Colon (tissue), 2 donors: ENCODE results near the gene NETO1.
A peak's percentile ranks its signal among the peaks of the same experiment; 100 is the strongest.

Source experiments
- FAIRE-seq: peaks from 2 replicates; lab custom pipeline; 2012; peaks lifted over from hg19 to GRCh38; lab: Jason Lieb, UNC
- donor health status: control.
- donor health status: control.

NETO1 gene

DNA sequence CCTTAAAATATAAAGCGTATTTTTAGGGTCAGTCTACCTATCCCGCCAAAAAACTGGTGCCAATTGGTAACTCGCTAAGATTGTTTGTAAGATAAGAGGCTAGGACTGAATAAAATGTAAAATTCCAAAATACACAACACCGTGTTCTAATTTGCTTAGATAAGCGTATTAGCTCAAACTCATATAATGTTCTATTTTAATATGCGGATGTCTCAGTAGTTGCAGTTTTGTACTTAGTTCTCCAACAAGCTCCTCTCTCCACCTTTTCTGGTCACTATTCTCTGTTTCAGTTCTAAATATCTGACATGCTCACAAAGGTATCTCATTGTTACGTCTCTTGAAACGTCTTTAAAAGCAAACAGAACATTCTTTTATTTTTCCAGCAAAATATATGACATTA is 24.0 kb downstream of the NETO1 start:
- no peak for FAIRE-seq

DNA sequence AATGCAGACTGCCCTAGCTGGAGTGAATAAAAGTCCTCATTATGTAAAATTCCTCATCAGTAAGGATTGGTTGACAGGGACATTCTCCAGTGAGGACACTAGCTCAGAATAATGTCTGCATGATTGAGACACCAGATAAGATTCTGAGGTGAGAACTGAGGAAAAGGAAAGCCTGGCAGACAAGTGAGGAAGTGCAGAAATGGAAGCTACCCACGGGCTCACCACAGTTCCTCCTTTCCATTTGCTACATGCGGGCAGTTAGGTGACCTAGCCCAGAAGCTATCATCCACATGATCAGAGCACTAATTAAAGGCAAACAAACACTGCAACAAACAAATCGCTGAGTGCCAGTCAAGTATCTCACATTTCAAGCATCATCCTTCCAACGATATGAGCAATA is 27.7 kb downstream of the NETO1 start:
- no peak for FAIRE-seq

DNA sequence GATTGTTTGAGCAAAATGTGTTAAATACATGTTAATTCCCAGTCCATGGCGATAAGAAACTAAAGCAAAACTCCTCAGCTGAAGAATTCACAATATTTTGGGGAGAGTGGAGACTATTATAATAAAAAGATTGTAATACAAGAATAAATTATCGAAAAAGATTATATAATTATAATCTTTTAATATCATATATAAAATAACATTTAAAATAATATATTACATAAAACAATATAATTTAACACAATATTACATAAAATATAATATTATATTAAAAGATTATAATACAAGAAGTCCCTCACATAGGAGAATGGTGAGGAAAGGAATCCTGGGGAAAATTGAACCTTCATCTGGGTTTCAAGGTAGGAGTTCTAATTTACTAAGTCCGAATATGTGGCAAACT is 33.1 kb downstream of the NETO1 start:
- peak; percentile 70 for FAIRE-seq

DNA sequence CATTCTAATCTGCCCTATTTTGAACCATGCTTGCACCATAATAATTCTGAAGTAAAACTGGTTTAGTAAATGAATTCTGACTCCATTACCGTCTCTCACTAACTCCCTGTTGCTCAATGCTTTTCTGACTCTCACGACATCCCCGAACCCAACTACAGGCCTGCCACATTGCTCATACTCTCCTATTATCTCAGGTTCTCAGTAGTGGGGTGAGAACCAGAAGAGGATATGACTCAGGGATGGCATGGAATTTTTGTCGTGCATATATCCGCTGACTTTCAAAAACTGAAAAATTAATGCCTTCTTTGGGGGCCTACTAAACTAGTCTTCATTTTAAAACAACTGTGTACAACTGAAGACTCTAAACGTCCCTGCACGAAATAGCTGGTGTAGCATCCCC is 34.3 kb downstream of the NETO1 start:
- FAIRE-seq = no peak

DNA sequence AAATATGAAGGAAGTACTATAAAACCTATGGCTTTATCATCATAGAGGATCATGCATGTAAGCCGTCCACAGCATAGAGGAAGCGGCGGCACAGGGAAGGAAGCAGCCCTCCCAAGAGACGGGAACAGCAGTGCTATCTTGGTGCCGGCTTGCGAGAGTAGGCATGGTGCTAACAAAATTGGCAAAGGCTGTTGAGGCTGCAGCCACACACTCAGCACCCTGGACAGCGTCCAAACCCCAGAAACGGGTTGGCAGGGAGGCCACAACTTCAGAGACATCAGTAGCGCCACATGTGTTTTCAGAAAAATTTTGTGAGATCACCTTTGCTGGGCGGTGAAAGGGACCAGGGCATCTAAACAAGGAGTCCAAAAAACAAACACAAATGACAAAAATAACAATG is 37.7 kb downstream of the NETO1 start:
- no peak for FAIRE-seq

DNA sequence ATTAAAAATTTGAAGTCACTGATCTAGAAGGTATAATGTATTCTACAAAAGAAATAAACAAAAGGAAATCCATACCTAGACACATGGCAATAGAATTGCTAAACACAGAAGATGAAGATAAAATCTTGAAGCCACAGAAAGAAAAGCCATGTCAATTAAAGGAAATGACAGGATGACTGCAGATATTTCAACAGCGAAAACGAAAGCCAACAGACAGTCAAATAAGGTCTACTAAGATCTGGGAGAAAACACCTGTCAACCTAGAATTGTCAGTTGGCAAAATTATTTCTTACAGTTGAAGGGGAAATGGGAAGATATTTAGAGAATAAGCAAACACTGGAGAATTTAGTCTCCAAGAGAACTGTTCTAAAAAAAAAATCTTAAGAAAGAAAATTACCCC is 39.2 kb downstream of the NETO1 start:
- FAIRE-seq = no peak

DNA sequence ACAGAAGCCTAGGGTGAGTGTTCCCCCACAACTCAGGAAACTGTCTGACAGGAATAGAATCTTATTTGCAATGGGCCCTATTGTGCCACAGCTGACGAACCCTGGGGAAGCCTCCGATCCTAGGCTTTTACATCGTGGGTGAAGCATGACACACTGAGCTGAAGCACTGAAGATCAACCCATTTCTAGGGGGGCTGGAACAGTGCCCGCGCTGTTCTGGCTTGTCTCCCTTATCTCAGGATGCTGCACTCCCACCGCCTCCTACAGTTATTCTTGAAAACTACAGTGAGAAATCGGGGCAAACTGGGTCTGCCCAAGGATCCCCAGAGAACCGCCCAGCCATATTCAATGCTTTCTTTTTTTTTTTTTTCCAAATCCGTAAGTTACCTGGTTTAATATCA is 41.1 kb downstream of the NETO1 start:
- no peak for FAIRE-seq

DNA sequence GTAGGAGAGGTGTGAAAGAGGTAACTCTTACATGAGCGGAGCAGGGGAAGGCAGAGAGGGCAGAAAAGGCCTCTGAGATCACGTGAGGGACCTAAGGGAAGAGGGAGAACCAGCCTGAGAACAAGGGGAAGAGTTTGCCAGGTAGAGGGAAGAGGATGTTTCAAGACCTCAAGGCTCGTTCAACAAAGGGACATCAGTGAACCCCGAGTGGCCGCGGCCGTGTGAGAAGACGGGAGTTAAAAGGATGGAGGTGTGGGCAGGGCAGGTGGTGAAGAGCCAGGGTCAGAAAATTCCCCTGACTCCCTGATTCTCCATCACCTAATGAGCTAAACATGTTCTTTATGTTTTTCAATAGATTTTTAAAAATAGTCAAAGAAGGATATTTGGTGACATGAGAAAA is 44.4 kb downstream of the NETO1 start:
- no peak for FAIRE-seq

DNA sequence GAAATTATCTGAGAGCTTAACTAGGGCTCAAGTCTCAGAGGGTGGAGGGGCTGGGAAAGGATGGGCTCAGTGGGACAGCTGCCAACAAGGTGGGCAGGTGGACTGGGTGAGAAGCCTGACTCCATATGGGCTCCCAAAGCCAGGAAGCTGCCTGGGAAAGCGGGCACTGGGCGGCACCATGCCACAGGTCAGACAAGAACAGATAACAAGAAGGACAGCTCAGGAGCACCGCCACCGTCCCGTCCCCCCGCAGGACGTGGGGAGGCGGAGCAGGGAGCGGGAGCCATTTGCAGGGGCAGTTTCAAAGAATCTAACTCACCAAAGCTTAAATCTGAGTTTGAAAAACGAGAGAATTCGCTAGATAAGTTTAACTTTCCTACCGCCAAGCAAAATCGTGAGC is 45.6 kb downstream of the NETO1 start:
- no peak for FAIRE-seq

DNA sequence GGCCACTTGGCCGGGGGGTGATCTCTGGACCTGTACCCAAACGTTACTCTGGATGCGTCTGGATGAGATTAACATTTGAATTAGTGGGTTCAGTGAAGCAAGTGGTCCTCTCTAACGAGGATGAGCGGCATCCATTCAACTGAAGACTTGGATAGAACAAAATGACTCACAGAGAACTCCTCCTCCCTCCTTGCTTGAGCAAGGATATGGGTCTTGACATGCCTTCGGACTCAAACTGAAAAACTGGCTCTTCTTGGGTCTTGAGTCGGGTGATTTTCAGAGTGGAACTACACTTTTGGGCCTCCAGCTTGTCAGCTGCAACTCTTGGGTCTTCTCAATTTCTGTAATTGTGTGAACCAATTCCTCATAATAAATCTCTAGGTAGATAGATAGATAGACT is 47.2 kb downstream of the NETO1 start:
- no peak for FAIRE-seq

DNA sequence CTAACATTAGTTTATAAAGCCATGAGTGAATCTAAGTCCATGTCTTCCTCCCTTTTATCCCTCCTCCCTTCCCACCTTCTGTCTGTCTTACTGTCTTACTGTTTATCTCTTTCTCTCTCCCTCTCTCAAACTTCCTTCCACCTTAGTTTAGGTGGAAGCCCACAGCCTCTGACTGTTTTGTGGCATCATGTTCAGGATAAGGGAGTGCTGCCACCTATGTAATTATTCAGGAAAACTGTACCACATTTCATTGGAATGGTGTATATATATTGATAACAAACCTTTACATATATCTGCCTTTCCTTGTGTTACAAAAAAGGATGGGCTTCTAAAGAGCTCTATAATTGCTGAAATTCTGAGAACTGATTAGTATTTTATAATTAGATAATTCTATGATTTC is 48.7 kb downstream of the NETO1 start:
- FAIRE-seq = no peak

DNA sequence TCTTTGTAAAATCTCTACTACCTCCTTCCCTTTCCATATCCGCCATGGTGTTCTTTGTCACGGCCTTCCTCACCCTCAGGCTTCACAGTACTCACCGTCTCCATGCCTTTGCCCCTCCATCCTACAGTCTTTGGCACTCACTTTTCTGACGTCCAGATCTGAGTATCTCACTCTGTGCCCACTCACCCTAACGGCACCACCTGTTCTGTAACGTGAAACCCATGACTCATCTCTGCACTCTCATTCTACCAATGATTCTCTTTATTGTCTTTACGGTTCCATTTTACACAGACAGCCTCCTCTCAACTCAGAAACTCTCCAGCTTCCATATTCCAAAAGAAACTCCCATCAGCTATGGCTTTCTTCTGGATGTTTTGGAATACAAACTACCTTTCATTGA is 56.7 kb downstream of the NETO1 start:
- no peak for FAIRE-seq

DNA sequence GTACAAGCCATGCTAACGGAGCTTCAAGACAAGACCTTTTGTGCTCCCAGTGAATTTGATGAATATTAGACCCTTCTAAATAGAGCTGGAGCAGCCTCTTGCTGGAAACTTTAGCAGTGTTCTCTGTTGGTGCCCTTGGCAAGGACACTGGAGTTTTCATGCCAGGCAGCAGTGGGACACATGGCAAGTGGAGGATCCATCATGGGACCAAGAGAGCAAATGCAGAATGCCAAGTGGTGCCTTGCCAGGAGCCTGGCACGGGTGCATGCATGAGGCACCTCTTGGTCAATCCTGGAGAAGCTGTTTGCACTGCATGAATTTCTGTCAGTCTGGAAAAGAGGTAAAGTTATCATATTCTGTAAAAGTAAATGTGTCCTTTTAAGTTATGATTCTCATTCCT is 59.1 kb downstream of the NETO1 start:
- no peak for FAIRE-seq

DNA sequence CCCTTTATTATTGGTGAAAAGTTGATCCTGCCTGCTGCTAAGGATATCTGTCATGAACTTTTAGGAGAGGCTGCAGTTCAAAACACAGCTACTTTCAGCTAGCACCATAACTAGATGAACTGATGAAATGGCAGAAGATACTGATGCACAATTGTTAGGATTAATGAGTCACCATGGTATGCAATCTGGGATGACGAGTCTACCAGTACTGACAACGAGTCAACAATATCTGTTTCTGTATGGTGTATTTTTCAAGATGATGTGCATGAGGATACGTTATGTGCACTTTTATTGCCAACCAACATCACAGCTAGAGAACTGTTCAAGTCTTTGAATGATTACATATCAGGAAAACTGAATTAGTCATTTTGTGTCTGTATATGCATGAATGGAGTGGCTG is 68.7 kb downstream of the NETO1 start:
- no peak for FAIRE-seq

DNA sequence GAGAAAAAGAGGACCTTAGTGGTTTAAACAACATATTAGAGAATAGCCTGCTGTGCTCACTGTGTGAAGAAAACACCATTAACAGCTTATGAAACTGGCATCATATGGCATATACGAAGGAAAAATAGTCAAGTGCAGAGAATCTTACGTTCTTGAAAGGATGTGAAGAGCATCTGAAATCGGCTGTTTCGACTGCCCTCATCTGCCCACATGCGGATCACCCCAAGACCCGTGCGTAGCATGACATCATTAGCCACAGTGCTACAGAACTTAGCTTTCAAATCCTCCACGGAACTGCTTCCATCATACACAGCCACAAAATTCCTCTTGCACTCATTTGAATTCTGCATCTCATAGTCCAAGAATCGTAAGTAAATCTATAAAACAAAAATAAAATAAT is 84.3 kb downstream of the NETO1 start:
- FAIRE-seq = no peak

DNA sequence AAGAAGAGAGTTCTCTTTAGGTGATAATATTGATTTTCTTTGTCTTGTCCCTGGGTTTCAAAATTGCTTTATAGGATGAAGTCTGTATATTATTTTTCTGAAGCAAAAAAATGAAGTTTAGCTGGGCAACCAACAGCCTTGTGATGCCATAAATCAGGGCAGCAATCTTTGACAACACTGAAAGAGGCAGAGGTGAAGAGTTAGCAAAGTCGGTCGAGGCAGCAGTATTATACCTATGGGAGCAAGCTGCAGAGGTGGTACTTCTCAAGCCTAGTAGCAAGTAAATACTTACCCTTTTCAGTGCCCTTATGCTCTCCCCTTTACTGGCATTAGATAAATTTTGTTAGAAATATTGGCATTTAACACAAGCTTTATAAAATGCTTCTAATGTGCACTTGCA is 92.9 kb downstream of the NETO1 start:
- no peak for FAIRE-seq

DNA sequence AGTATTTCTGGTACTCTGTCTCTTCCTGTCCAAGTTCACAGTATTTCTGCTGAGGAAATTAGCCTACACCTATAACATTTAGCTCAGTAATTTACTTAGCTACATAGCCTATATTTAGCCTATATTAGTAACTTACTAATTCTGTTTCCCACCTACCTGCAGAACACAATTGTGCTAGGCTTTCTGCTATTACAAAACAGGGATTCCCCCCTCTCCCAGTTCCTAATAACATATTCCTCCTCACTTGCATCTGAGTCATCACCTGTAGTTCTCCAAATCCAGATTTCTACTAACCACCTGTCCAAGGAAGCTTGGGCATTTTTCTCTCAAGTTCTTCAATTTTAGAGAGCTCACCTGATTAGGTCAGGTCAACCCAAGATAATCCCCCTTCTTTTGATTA is 94.9 kb downstream of the NETO1 start:
- no peak for FAIRE-seq

DNA sequence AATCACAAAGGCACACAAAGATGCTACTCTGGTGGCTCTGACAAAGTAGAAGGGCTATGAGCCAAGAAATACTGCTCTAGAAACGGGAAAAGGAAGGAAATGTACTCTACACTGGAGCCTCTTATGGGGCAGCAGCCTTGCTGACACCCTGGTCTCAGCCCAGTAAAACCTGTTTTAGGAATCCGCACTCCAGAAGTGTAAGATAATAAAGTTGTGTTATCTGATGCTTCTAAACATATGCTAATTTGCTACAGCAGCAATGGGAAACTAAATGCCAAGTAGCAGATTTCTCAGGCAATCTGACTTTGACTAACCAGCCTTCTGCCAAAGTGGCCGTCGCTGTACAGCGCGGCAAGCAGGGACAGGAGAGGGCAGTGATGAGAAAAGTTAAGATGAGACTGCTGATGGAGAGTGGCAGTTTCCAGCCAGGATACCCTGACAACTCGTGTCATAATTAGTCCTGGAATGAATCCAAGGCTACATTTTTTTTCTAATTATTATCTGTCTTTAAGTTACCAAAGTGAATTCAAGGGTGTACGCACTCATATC is 99.0 kb downstream of the NETO1 start:
- FAIRE-seq = no peak

DNA sequence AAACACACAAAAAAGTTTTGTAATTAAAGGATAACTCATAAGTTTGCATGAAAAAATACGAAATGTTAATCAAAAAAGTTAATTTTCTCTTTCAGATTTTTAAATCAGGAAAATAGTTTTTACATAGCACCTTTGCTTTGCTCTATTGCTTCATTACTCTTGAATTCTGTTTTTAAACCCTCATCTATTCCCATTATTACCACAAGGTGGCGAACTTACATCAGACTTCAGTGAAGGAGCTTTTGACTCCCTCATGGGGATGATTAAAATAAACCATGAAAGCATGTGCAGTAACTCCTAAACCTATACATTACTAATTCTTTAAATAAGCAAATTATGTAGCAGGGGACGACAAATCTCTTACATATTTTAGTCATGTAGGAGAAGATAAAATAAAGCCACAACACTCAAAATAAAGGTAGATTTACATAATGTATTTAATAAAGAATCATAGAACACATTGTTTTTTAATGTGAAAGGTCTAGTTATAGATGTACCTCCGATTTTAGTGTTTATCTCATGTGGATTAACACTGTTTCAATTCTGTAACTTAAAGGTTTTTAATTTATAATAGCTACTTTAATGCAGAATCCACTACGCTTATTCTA is 105.2 kb downstream of the NETO1 start:
- FAIRE-seq = peak; percentile 62

DNA sequence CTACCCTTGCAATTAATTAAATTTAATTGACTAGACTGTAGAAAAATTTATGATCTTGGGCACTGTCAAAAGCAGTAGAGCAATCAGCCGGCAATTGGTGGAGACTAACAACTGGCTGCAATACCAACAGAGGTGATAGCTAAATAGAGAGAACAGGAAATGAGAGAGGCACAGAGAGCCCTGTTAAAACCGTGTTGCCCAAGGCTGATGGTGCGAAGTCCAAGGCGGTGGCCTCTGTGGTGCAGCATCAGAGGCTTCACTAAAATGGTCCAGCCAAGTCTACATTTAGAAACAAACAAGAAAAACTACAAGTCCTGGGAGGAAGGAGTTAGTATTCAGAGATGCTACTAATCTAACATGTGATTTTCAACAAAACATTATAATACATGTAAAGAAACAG is 115.6 kb downstream of the NETO1 start:
- FAIRE-seq = no peak

DNA sequence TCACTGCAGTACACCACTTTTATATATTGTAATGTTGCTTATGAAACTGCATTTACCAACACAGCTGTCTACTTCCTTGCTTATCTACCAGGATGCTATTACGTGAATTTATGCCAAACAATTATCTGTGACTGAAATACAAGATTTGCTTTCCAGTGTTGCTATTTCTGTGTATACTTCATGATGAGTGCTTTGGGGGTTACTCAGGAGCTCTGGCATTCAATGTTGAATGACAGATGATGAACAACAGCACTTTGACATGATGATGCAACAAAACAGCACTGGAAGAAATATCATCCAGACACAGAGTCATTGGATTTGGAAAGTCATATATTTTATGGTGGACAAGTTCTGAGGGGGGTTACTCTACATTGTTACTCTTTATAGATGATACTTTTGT is 125.8 kb downstream of the NETO1 start:
- FAIRE-seq = no peak

DNA sequence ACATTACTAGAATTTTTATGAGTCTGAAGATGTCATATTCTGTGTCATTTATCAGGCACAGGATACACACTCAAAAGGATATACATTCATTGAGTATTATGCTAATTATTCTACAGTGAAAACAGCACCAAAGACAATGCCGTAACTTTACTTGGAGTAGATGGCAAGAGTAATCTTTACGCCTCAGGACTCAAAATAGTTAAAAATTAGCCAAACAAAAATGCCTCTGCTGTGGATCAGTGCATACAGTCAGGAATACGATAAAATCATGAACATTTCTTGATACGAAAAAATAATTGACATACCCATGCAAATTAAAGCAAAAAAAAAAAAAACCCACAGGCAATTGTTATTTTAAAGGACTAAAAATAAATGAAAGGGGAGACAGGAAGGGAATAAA is 129.7 kb downstream of the NETO1 start:
- no peak for FAIRE-seq

DNA sequence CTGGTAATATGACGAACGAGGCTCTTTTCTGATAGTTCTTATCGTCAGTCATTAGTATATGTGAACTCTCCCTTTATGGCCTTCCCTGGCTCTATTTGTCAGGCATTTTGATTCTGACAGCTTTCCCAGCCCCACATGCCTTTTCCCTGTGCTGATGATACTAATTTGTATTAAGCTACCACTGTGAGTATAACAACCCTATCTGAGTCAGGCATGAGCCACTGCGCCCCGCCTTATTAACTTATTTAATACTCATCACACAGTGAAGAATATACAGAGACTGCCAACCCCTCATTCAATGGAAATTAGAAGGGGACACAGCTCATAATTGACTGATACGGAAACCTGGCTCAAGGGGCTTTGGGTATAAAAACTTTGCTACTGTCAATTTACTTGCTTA is 140.0 kb downstream of the NETO1 start:
- no peak for FAIRE-seq

DNA sequence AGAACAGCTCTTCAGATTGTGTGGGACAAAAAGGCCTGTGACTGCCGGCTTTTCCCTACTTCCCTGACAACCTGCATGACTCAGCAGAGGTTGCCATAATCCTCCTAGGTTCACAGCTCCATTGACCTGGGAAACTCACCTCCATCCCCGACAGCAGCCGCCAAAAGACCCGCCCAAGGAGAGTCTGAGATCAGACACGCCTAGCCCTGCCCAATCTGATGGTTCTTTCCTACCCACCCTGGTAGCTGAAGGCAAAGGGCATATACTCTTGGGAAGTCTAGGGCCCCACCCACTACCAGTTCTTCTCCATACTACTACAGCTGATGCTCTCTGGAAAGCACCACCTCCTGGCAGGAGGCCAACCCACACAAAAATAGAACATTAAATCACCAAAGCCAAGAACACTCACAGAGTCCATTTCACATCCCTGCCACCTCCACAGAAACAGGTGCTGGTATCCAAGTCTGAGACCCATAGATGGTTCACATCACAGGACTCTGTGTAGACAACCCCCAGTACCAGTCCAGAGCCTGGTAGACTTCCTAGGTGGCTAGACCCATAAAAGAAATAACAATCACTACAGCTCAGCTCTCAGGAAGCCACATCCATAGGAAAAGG is 140.6 kb downstream of the NETO1 start:
- FAIRE-seq = no peak
